HCT116 (cell line): Measurements from ENCODE around the gene ECM1. TPM values are rescaled to one million over a fixed set of nuclear protein-coding genes. Genes with fewer than 3 reads are reported as not detected.

Source experiments
- ATAC-seq: fragments of 200-7000 bp; cut with Tn5 transposase; 2 replicates; pipeline ENCODE4 v1.9.1; 2020; ENCODE audit warnings: mild to moderate bottlenecking, moderate library complexity
- BruUV-seq: library from RNA; stranded (reverse); fragments of 400-500 nt; replicated peaks from 2 replicates; lab custom pipeline; 2021; lab: Mats Ljungman, UMichigan
- CTCF ChIA-PET: fragments of 300-600 bp; sonication (Branson Sonifier 250); formaldehyde crosslinking; loops from one replicate; lab custom pipeline; 2021; ENCODE audit warnings: antibody characterized with exemption; lab: Charles Lee
- POLR2A ChIA-PET: fragments of 300-600, 350-600 bp; sonication (Branson Sonifier 250); formaldehyde crosslinking; loops from one replicate; lab custom pipeline; 2021; ENCODE audit warnings: antibody characterized with exemption; lab: Charles Lee
- RAD21 ChIA-PET, 2 experiments: fragments of 300-600 bp; sonication (Branson Sonifier 250); formaldehyde crosslinking; loops; one replicate each; lab custom pipeline; 2023; ENCODE audit warnings: low total read pairs in 2 of 2; ENCODE audit not compliant: uncharacterized antibody in 2 of 2, unreplicated experiment in 2 of 2, low non-redundant PET in 1 of 2; lab: Charles Lee
- DNase-seq: peaks from one replicate; pipeline ENCODE4 v3.0.0-alpha.2; 2010; ENCODE audit warnings: low read depth, low spot score
- H2AFZ ChIP-seq: fragments of 200-600 bp; shearing (Covaris generic), sonication (generic); 2 replicates; pipeline ENCODE4 v1.6.1; 2017; ENCODE audit warnings: low read depth, mixed run types, mixed read lengths, antibody characterized with exemption, low read length; ENCODE audit not compliant: poor library complexity, severe bottlenecking
- H3K27ac ChIP-seq: 2 replicates; pipeline ENCODE4 v1.5.1; 2012; ENCODE audit warnings: low read depth, low read length
- H3K27me3 ChIP-seq: fragments of 200-600 bp; sonication (generic); 2 replicates; pipeline ENCODE4 v1.6.1; 2016; ENCODE audit warnings: mixed run types, low read length, mixed read lengths; ENCODE audit not compliant: insufficient read depth
- H3K36me3 ChIP-seq, 2 experiments: fragments of 200-500 bp in 1 of 2; fragments of 200-600 bp in 1 of 2; sonication (Bioruptor generic) in 1 of 2; sonication (generic) in 1 of 2; 2 replicates each; pipeline versions ENCODE4 v1.5.1 to v1.6.1; 2014 to 2016; ENCODE audit warnings: low read length in 2 of 2, inconsistent platforms in 1 of 2, mixed read lengths in 1 of 2, mixed run types in 1 of 2; ENCODE audit not compliant: insufficient read depth in 2 of 2, control insufficient read depth in 1 of 2
- H3K4me1 ChIP-seq, 2 experiments: fragments of 200-600 bp in 1 of 2; sonication (generic) in 1 of 2; 2 replicates each; pipeline versions ENCODE4 v1.5.1 to v1.6.1; 2012 to 2017; ENCODE audit warnings: low read length in 2 of 2, inconsistent platforms in 1 of 2, mild to moderate bottlenecking in 1 of 2, mixed read lengths in 1 of 2, mixed run types in 1 of 2, moderate library complexity in 1 of 2; ENCODE audit not compliant: insufficient read depth in 2 of 2, control insufficient read depth in 1 of 2
- H3K4me2 ChIP-seq: fragments of 200-600 bp; sonication (generic); 2 replicates; pipeline ENCODE4 v1.6.1; 2017; ENCODE audit warnings: mixed run types, low read length, mixed read lengths
- H3K4me3 ChIP-seq, 2 experiments: fragments of 200-600 bp in 1 of 2; sonication (generic) in 1 of 2; replicated peaks in 1 of 2; 2 replicates each; pipeline ENCODE4 v1.5.1; 2011 to 2016; ENCODE audit warnings: low read length in 2 of 2, control low read depth in 1 of 2, low read depth in 1 of 2, mild to moderate bottlenecking in 1 of 2, mixed read lengths in 1 of 2, mixed run types in 1 of 2
- H3K79me2 ChIP-seq: fragments of 200-600 bp; sonication (generic); 2 replicates; pipeline ENCODE4 v1.6.1; 2017; ENCODE audit warnings: mild to moderate bottlenecking, mixed run types, low read length, moderate library complexity, mixed read lengths; ENCODE audit not compliant: insufficient read depth
- H3K9ac ChIP-seq: fragments of 200-600 bp; sonication (generic); 2 replicates; pipeline ENCODE4 v1.6.1; 2016; ENCODE audit warnings: low read length, mixed read lengths
- H3K9me2 ChIP-seq: fragments of 200-600 bp; sonication (generic), shearing (Covaris generic); 2 replicates; pipeline ENCODE4 v1.6.1; 2017; ENCODE audit warnings: mixed run types, mild to moderate bottlenecking, moderate library complexity; ENCODE audit not compliant: insufficient read depth
- H3K9me3 ChIP-seq, 2 experiments: fragments of 200-500 bp in 1 of 2; fragments of 200-600 bp in 1 of 2; sonication (Bioruptor generic) in 1 of 2; sonication (generic) in 1 of 2; 2 replicates each; pipeline ENCODE4 v1.6.1; 2014 to 2017; ENCODE audit warnings: low read length in 2 of 2, mixed read lengths in 2 of 2, inconsistent platforms in 1 of 2, low read depth in 1 of 2, mild to moderate bottlenecking in 1 of 2, mixed run types in 1 of 2, moderate library complexity in 1 of 2; ENCODE audit not compliant: control insufficient read depth in 1 of 2, insufficient read depth in 1 of 2
- H4K20me1 ChIP-seq: fragments of 200-600 bp; sonication (generic), shearing (Covaris generic); 2 replicates; pipeline ENCODE4 v1.6.1; 2017; ENCODE audit warnings: mixed run types, mild to moderate bottlenecking, moderate library complexity; ENCODE audit not compliant: insufficient read depth
- ATF3 ChIP-seq: IDR thresholded peaks from 2 replicates; pipeline ENCODE4 v1.6.1; 2012
- CTCF ChIP-seq, 3 experiments: fragments of 200-600 bp in 1 of 3; sonication (generic) in 1 of 3; IDR thresholded peaks in 2 of 3; conservative IDR thresholded peaks in 1 of 3; 2 replicates each; pipeline ENCODE4 v1.5.1; 2012 to 2017; ENCODE audit warnings: low read depth in 2 of 3, low read length in 2 of 3, antibody characterized with exemption in 1 of 3, borderline replicate concordance in 1 of 3, control low read depth in 1 of 3, mild to moderate bottlenecking in 1 of 3, mixed read lengths in 1 of 3, mixed run types in 1 of 3, moderate library complexity in 1 of 3; ENCODE audit not compliant: insufficient read depth in 1 of 3
- EGR1 ChIP-seq: IDR thresholded peaks from 2 replicates; pipeline ENCODE4 v1.6.1; 2012; ENCODE audit warnings: low read depth
- ELF1 ChIP-seq: IDR thresholded peaks from 2 replicates; pipeline ENCODE4 v1.6.1; 2012; ENCODE audit warnings: low read depth, borderline replicate concordance
- EZH2phosphoT487 ChIP-seq: fragments of 200-600 bp; IDR thresholded peaks from 2 replicates; pipeline ENCODE4 v1.6.1; 2018; ENCODE audit warnings: antibody characterized with exemption, borderline replicate concordance
- FOSL1 ChIP-seq: IDR thresholded peaks from 2 replicates; pipeline ENCODE4 v1.6.1; 2012; ENCODE audit warnings: low read depth
- MAX ChIP-seq: IDR thresholded peaks from 2 replicates; pipeline ENCODE4 v1.6.1; 2012
- POLR2A ChIP-seq: IDR thresholded peaks from 2 replicates; pipeline ENCODE4 v1.7.0; 2011; ENCODE audit warnings: borderline replicate concordance; ENCODE audit not compliant: insufficient read depth, insufficient read length; ENCODE audit errors: extremely low read depth
- POLR2AphosphoS5 ChIP-seq: IDR thresholded peaks from 2 replicates; pipeline ENCODE4 v1.6.1; 2011; ENCODE audit warnings: mild to moderate bottlenecking, low read depth, low read length, moderate library complexity
- RAD21 ChIP-seq: IDR thresholded peaks from 2 replicates; pipeline ENCODE4 v1.6.1; 2012; ENCODE audit warnings: low read depth, mild to moderate bottlenecking
- REST ChIP-seq: IDR thresholded peaks from 2 replicates; pipeline ENCODE4 v1.6.1; 2012; ENCODE audit warnings: low read depth
- SIN3A ChIP-seq: IDR thresholded peaks from 2 replicates; pipeline ENCODE4 v1.6.1; 2012; ENCODE audit warnings: low read depth
- SRF ChIP-seq: IDR thresholded peaks from 2 replicates; pipeline ENCODE4 v1.6.1; 2012; ENCODE audit warnings: low read depth
- TCF7L2 ChIP-seq: IDR thresholded peaks from 2 replicates; pipeline ENCODE4 v1.7.0; 2011; ENCODE audit warnings: borderline replicate concordance, inconsistent platforms; ENCODE audit not compliant: insufficient read depth, insufficient read length; ENCODE audit errors: extremely low read depth
- YY1 ChIP-seq: IDR thresholded peaks from 2 replicates; pipeline ENCODE4 v1.6.1; 2011; ENCODE audit warnings: low read length, low read depth, moderate library complexity, mild to moderate bottlenecking; ENCODE audit not compliant: insufficient replicate concordance; ENCODE audit errors: extremely low read depth
- ZFX ChIP-seq: fragments of 450-650 bp; IDR thresholded peaks from 2 replicates; pipeline ENCODE4 v1.6.1; 2017
- ZNF274 ChIP-seq: fragments of 200-500 bp; sonication (Bioruptor generic); IDR thresholded peaks from 2 replicates; pipeline ENCODE4 v1.6.1; 2014; ENCODE audit warnings: mild to moderate bottlenecking, low read depth, low read length, inconsistent platforms
- intact Hi-C: fragments of 100-400 bp; cut with micrococcal nuclease; formaldehyde crosslinking; loops from 2 replicates; pipeline ENCODE4 v1.10.0; 2022
- total RNA-seq: library from RNA; stranded (reverse); gene quantifications from one replicate; pipeline ENCODE4 v1.2.1, GENCODE V29; 2021; ENCODE audit not compliant: unreplicated experiment

ECM1 gene
- total RNA-seq, 1 experiment from 2014 or later: 2.0 TPM

- Histone ChIP-seq H3K27me3 (no peaks in the 10 kb centered on the region), H2AFZ (no peak overlapping the region), H3K79me2 (no peaks in the 10 kb centered on the region), H3K36me3 (no peaks in the 10 kb centered on the region), H3K9ac (no peak overlapping the region), H3K4me2 (no peak overlapping the region), H4K20me1 (no peaks in the 10 kb centered on the region), H3K4me3 (no peak overlapping the region), H3K4me1 (peaks cover 10 to 23% of the 10 kb centered on the region in 2 experiments), H3K27ac (no peak overlapping the region), H3K9me2 (no peaks in the 10 kb centered on the region), H3K9me3 (no peaks in the 10 kb centered on the region)
- TF ChIP-seq POLR2AphosphoS5 (no peak), REST (no peak), YY1 (no peak), FOSL1 (no peak), RAD21 (no peak), EZH2phosphoT487 (no peak), POLR2A (no peak), ATF3 (no peak), ZNF274 (no peak), TCF7L2 (no peak), SIN3A (no peak), EGR1 (no peak), SRF (no peak), ELF1 (no peak), ZFX (no peak), MAX (no peak), CTCF (IDR thresholded peaks at IDR 0.05 in 2 of 3, conservative IDR thresholded peaks at IDR 0.05 in 1 of 3; ENCODE audit: borderline replicate concordance in 1 of 3, insufficient read depth in 1 of 3, low read depth in 2 of 3, low read length in 2 of 3) (no peak)
- DNase-seq (no peak), ATAC-seq (no peak)
- ChIA-PET CTCF (interaction anchor here (1.5 kb wide), 1 partner anchor 19 kb away, joined by 10 read pairs; no protein-coding TSS in a partner anchor), RAD21 (no interaction called here), POLR2A (no interaction called here)
- intact Hi-C loops: no loop called here
- BruUV-seq: no TSS peak
Measured at GRCh38 chr1:150514260-150514659, 6.4 kb downstream of the ECM1 start.
